IMR-90 (cell line): ENCODE data around the gene PANK4. TPM values are rescaled to one million over a fixed set of nuclear protein-coding genes. Genes with fewer than 3 reads are reported as not detected.

Source experiments
- ATAC-seq: fragments of 200-7000 bp; cut with Tn5 transposase; 2 replicates; pipeline ENCODE4 v1.9.1; 2020; ENCODE audit warnings: low read depth, mild to moderate bottlenecking, moderate library complexity
- BruUV-seq: library from RNA; stranded (reverse); fragments of 400-500 nt; replicated peaks from 2 replicates; lab custom pipeline; 2021; lab: Mats Ljungman, UMichigan
- CTCF ChIA-PET: fragments of 300-600 bp; formaldehyde crosslinking; extraction: SDS; loops from one replicate; lab custom pipeline; 2021; ENCODE audit warnings: antibody characterized with exemption; lab: Yijun Ruan, JAX
- POLR2A ChIA-PET: fragments of 300-600 bp; sonication (Branson Sonifier 250); formaldehyde crosslinking; loops from one replicate; lab custom pipeline; 2022; ENCODE audit warnings: antibody characterized with exemption; ENCODE audit not compliant: unreplicated experiment; lab: Charles Lee
- DNase-seq: peaks from one replicate; pipeline ENCODE4 v3.0.0; 2013
- H2AFZ ChIP-seq: replicated peaks from 2 replicates; pipeline ENCODE3; 2013; ENCODE audit warnings: low read length, mild to moderate bottlenecking; ENCODE audit not compliant: poor library complexity
- H2AK5ac ChIP-seq: 2 replicates; pipeline ENCODE4 v1.6.1; 2013; ENCODE audit warnings: low read depth, low read length, inconsistent platforms
- H2AK9ac ChIP-seq: replicated peaks from 2 replicates; pipeline ENCODE3; 2013; ENCODE audit warnings: mild to moderate bottlenecking, low read depth, low read length, moderate library complexity; ENCODE audit not compliant: poor library complexity
- H2BK120ac ChIP-seq: 2 replicates; pipeline ENCODE4 v1.6.1; 2013; ENCODE audit warnings: low read depth, low read length, inconsistent platforms
- H2BK15ac ChIP-seq: 3 replicates; pipeline ENCODE4 v1.6.1; 2013; ENCODE audit warnings: low read depth, low read length, inconsistent platforms
- H2BK20ac ChIP-seq: 2 replicates; pipeline ENCODE4 v1.6.1; 2013; ENCODE audit warnings: low read depth, mild to moderate bottlenecking, inconsistent platforms, low read length, moderate library complexity
- H2BK5ac ChIP-seq: 2 replicates; pipeline ENCODE4 v1.6.1; 2013; ENCODE audit warnings: mild to moderate bottlenecking, low read depth, low read length, inconsistent platforms; ENCODE audit not compliant: poor library complexity, severe bottlenecking
- H3K14ac ChIP-seq: replicated peaks from 2 replicates; pipeline ENCODE4 v1.6.1; 2013; ENCODE audit warnings: low read depth, low read length, inconsistent platforms
- H3K18ac ChIP-seq: 2 replicates; pipeline ENCODE4 v1.6.1; 2013; ENCODE audit warnings: low read depth, low read length, control low read depth
- H3K23ac ChIP-seq: 2 replicates; pipeline ENCODE4 v1.6.1; 2013; ENCODE audit warnings: low read depth, low read length, inconsistent platforms
- H3K27ac ChIP-seq: 2 replicates; pipeline ENCODE4 v1.5.1; 2013; ENCODE audit warnings: mild to moderate bottlenecking, control low read depth, low read length; ENCODE audit not compliant: insufficient read depth
- H3K27me3 ChIP-seq: 2 replicates; pipeline ENCODE4 v1.6.1; 2013; ENCODE audit warnings: low read length; ENCODE audit not compliant: control insufficient read depth, insufficient read depth
- H3K36me3 ChIP-seq: 2 replicates; pipeline ENCODE4 v1.6.1; 2013; ENCODE audit warnings: low read length, mixed read lengths; ENCODE audit not compliant: control insufficient read depth, insufficient read depth
- H3K4ac ChIP-seq: 2 replicates; pipeline ENCODE4 v1.6.1; 2013; ENCODE audit warnings: low read depth, low read length, inconsistent platforms
- H3K4me1 ChIP-seq: 2 replicates; pipeline ENCODE4 v1.6.1; 2013; ENCODE audit warnings: low read length, mixed read lengths; ENCODE audit not compliant: control insufficient read depth, insufficient read depth
- H3K4me2 ChIP-seq: 2 replicates; pipeline ENCODE4 v1.6.1; 2013; ENCODE audit warnings: low read depth, mild to moderate bottlenecking, control low read depth, low read length, moderate library complexity
- H3K4me3 ChIP-seq: 2 replicates; pipeline ENCODE4 v1.5.1; 2013; ENCODE audit warnings: low read depth, mild to moderate bottlenecking, control low read depth, low read length, moderate library complexity; ENCODE audit not compliant: insufficient read depth
- H3K56ac ChIP-seq: 2 replicates; pipeline ENCODE4 v1.6.1; 2013; ENCODE audit warnings: low read length, inconsistent platforms; ENCODE audit not compliant: insufficient read depth; ENCODE audit errors: extremely low read depth
- H3K79me1 ChIP-seq, 2 experiments: 2 replicates each; pipeline ENCODE4 v1.6.1; 2013; ENCODE audit warnings: low read length in 2 of 2, inconsistent platforms in 1 of 2, low read depth in 1 of 2
- H3K9ac ChIP-seq: 2 replicates; pipeline ENCODE4 v1.6.1; 2013; ENCODE audit warnings: low read depth, low read length, control low read depth
- H3K9me1 ChIP-seq: 2 replicates; pipeline ENCODE4 v1.6.1; 2013; ENCODE audit warnings: low read length, inconsistent platforms; ENCODE audit not compliant: insufficient read depth
- H3K9me3 ChIP-seq: 2 replicates; pipeline ENCODE4 v1.6.1; 2013; ENCODE audit warnings: low read length; ENCODE audit not compliant: control insufficient read depth, insufficient read depth
- H4K20me1 ChIP-seq: 2 replicates; pipeline ENCODE4 v1.6.1; 2013; ENCODE audit warnings: low read length, inconsistent platforms; ENCODE audit not compliant: insufficient read depth
- H4K5ac ChIP-seq: 2 replicates; pipeline ENCODE4 v1.6.1; 2013; ENCODE audit warnings: mild to moderate bottlenecking, low read depth, low read length, control low read depth
- H4K8ac ChIP-seq, 2 experiments: 2 replicates each; pipeline ENCODE4 v1.6.1; 2013; ENCODE audit warnings: low read depth in 2 of 2, low read length in 2 of 2, control low read depth in 1 of 2, inconsistent platforms in 1 of 2
- H4K91ac ChIP-seq: 2 replicates; pipeline ENCODE4 v1.6.1; 2013; ENCODE audit warnings: low read depth, low read length, inconsistent platforms; ENCODE audit not compliant: insufficient read depth
- NFE2L2 ChIP-seq: fragments of 150-350 bp; IDR thresholded peaks from 2 replicates; pipeline ENCODE4 v1.6.1; 2016; ENCODE audit warnings: low read depth, mild to moderate bottlenecking, low read length
- RAD21 ChIP-seq: IDR thresholded peaks from 2 replicates; pipeline ENCODE4 v1.6.1; 2012; ENCODE audit warnings: low read length, improper control_type of control experiment
- SMC3 ChIP-seq: fragments of 150-350 bp; IDR thresholded peaks from 2 replicates; pipeline ENCODE4 v1.6.1; 2016; ENCODE audit warnings: low read depth, mild to moderate bottlenecking, antibody characterized with exemption, low read length, moderate library complexity
- USF2 ChIP-seq: fragments of 150-350 bp; IDR thresholded peaks from 2 replicates; pipeline ENCODE4 v1.6.1; 2017; ENCODE audit warnings: mild to moderate bottlenecking, antibody characterized with exemption, low read length, low read depth
- WGBS, 2 experiments: methylation state at CpG; one replicate each; pipeline versions ENCODE4 v1.1.5 to v1.1.7; 2013; ENCODE audit warnings: missing lambda C conversion rate in 2 of 2; ENCODE audit not compliant: insufficient read length in 1 of 2; ENCODE audit errors: extremely low coverage in 2 of 2; 5-methylcytosine and 5-hydroxymethylcytosine counted together
- dilution Hi-C: fragments of 300-500 bp; cut with HindIII; formaldehyde crosslinking; loops from one replicate; pipeline ENCODE4 v1.14.3; 2018; ENCODE audit warnings: low sequenced_read_pairs; ENCODE audit not compliant: unreplicated experiment
- in situ Hi-C: fragments of 300-500 bp; cut with MboI; formaldehyde crosslinking; loops from 3 replicates; pipeline ENCODE4 v1.14.3; 2019; ENCODE audit warnings: low sequenced_read_pairs, inconsistent platforms, mixed read lengths
- intact Hi-C: fragments of 100-400 bp; cut with micrococcal nuclease; formaldehyde crosslinking; loops from 2 replicates; pipeline ENCODE4 v1.10.0; 2022
- polyA plus RNA-seq, 3 experiments: library from polyadenylated mRNA; depleted of rRNA; stranded (reverse); fragments of >200 nt; gene quantifications; 2 replicates each; pipeline ENCODE4 v1.2.3, GENCODE V29; 2012; ENCODE audit warnings: low replicate concordance in 1 of 3
- total RNA-seq: library from RNA; depleted of rRNA; stranded (reverse); fragments of >200 nt; gene quantifications from 2 replicates; pipeline ENCODE4 v1.2.3, GENCODE V29; 2012

PANK4 gene
- total and polyA plus RNA-seq, 2 of the 4 experiments (the other 2 are of a cell fraction), result 14.0 to 18.5 TPM

- BruUV-seq, result no TSS peak
- H2BK120ac ChIP-seq, result no peak overlapping the region
- no peaks in the 10 kb centered on the region for H3K79me1 ChIP-seq
- DNase-seq, result no peak
- no peak overlapping the region for H3K9ac ChIP-seq
- no peak overlapping the region for H3K23ac ChIP-seq
- no peak overlapping the region for H3K4ac ChIP-seq
- no peaks in the 10 kb centered on the region for H3K4me1 ChIP-seq
- peaks cover 30% of the 10 kb centered on the region for H3K27me3 ChIP-seq
- POLR2A ChIA-PET, result no interaction called here
- no peaks in the 10 kb centered on the region for H3K9me1 ChIP-seq
- H4K8ac ChIP-seq, result no peak overlapping the region
- intact Hi-C loops (no loop called here), dilution Hi-C loops (no loop called here), in situ Hi-C loops (no loop called here)
- H3K14ac ChIP-seq, result no peak overlapping the region
- H3K56ac ChIP-seq, result no peak overlapping the region
- no peak overlapping the region for H4K5ac ChIP-seq
- no peaks in the 10 kb centered on the region for H4K20me1 ChIP-seq
- no peak overlapping the region for H4K91ac ChIP-seq
- H2BK20ac ChIP-seq, result no peak overlapping the region
- H2AK5ac ChIP-seq, result no peak overlapping the region
- no peak overlapping the region for H2AK9ac ChIP-seq
- H3K4me3 ChIP-seq, result no peak overlapping the region
- no peak overlapping the region for H2BK15ac ChIP-seq
- no peaks in the 10 kb centered on the region for H3K36me3 ChIP-seq
- H3K18ac ChIP-seq, result no peak overlapping the region
- CTCF ChIA-PET, result no interaction called here
- 40% methylated on average over 1 of the region's 16 CpGs; no CpG with 5 or more reads in 1 of the 2 experiments for WGBS, 2 experiments
- TF ChIP-seq USF2 (no peak), NFE2L2 (no peak), SMC3 (no peak), RAD21 (no peak)
- no peak for ATAC-seq
- no peak overlapping the region for H3K4me2 ChIP-seq
- H3K27ac ChIP-seq, result no peak overlapping the region
- H2BK5ac ChIP-seq, result no peak overlapping the region
- no peak overlapping the region for H2AFZ ChIP-seq
- H3K9me3 ChIP-seq, result no peaks in the 10 kb centered on the region
These were observed 40.8 kb upstream of the PANK4 start for GRCh38 chr1:2567083-2567679.
